ENCODE measurements around the gene GAMT. TPM values are rescaled to one million over a fixed set of nuclear protein-coding genes. Genes with fewer than 3 reads are reported as not detected.
A peak's percentile ranks its signal among the peaks of the same experiment; 100 is the strongest.

GAMT gene
- total RNA-seq, 1 donor from 2014 or later = 48.1 TPM

- DNase-seq (ENCODE audit: low spot score) (no peak), ATAC-seq (no peak)
- intact Hi-C loops (cut with DNase I) = no loop called here
Measured at GRCh38 chr19:1360126-1360817, 41.1 kb downstream of the GAMT start.

DNA sequence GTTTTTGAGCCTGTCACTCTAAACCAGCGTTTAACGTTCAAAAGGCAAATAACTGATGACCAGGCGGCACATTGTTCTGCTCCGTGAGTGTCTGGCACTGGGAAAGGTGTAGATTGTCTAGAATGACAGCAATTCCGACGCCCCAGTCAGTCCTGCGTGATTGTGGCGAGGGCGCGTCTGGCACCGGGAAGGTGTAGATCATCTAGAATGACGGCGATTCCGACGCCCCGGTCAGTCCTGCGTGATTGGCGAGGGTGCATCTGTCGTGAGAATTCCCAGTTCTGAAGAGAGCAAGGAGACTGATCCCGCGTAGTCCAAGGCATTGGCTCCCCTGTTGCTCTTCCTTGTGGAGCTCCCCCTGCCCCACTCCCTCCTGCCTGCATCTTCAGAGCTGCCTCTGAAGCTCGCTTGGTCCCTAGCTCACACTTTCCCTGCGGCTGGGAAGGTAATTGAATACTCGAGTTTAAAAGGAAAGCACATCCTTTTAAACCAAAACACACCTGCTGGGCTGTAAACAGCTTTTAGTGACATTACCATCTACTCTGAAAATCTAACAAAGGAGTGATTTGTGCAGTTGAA lies 43.7 kb downstream of the GAMT start:
- DNase-seq (ENCODE audit: low spot score) = no peak
- intact Hi-C loops (cut with DNase I) = no loop called here

GRCh38 chr19:1356508-1356865 lies 44.9 kb downstream of the GAMT start:
- DNase-seq (ENCODE audit: low spot score) = no peak
- intact Hi-C loops (cut with DNase I) = no loop called here
- ATAC-seq = no peak

More for the DNA sequence above, 43.7 kb downstream of the GAMT start:
- ATAC-seq = no peak

DNA sequence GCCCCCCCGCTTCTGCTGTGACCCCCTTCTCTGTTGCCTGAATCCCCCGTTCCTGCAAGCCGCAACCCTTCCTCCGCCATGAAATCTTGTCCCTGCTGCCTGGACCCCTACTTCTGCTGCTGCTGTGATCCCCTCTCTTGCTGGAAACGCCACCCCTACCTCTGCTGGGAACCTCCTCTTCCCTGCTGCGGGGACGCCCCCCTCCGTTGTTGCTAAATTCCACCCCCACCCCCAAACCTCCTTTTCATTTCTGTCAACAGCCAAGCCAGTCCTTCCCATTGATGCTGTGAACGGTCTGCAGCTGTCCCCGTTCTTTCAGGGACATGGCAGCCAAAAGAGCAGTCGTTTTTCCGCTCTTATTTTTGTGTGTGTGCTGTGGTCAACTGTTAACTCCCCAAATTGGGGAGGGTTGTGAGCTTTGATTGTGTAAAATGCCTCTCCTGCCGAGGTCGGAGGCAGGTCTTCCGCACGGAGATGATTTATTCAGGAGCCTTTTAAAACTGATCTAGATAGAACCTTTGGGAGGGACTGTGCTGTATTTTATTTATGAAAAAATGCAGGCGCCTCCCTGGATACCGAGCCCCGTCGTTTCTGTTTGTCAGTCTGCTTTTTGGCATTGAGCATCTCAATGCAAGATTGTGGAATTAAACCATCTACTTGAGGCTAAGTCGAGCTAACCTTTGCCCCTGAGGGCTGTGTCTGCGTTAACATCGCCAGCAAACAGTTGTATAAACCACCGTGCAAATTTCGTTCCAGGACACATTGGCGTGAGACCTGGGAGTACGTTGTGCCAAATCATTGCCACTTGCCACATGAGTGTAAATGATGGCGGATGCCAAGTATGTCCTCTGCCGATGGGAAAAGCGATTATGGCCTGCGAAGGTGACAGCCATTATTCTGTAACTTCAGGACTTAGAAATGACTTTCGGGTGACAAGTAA lies 45.5 kb downstream of the GAMT start:
- DNase-seq (ENCODE audit: low spot score) = no peak
- ATAC-seq = peak; percentile 20
- intact Hi-C loops (cut with DNase I) = no loop called here

GRCh38 chr19:1354970-1355567 lies 46.3 kb downstream of the GAMT start:
- ATAC-seq = peak; percentile 54
- peak; percentile 72 for DNase-seq (ENCODE audit: low spot score)
- intact Hi-C loops (cut with DNase I) = no loop called here

DNA sequence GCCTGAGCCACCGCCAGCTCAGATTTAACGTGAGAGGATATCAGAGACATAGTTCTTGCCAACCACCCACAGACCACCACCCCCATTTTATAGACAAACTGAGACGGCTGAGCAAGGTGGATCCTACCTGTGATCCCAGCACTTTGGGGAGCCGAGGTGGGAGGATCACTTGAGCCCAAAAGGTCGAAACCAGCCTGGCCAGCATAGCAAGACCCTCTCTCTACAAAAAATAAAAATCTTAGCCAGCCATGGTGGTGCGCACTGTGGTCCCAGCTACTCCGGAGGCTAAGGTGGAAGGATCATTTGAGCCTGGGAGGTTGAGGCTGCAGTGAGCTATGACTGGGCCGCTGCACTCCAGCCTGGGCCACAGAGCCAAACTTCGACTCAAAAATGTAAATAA lies 48.2 kb downstream of the GAMT start:
- intact Hi-C loops (cut with DNase I) = no loop called here
- ATAC-seq (no peak), DNase-seq (ENCODE audit: low spot score) (no peak)

DNA sequence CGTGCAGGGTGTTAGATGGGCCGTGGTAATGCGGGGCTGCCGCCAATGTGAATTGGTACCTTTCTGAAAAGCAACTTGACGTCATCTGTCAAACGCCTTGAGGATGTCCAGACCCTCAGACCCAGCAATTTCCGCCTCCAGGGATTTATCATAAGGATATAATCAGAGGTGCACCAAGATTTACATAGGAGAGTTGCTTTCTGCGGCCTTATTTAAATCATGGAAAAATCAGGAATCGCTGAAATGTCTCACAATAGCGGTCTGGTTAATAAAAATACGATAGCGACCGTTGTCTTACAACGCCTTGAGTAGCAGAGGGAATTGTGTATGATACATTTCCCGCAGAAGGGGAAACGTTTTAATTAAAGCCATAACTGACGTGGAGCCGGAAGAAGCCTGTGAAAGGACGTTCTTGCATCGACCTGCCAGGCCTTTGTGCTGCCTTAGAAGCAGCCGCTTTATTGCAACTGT lies 49.9 kb downstream of the GAMT start:
- intact Hi-C loops (cut with DNase I) = no loop called here
- DNase-seq (ENCODE audit: low spot score) (no peak), ATAC-seq (no peak)

- no peak for ATAC-seq
- DNase-seq (ENCODE audit: low spot score) = no peak
- intact Hi-C loops (cut with DNase I) = no loop called here
Measured at GRCh38 chr19:1350867-1351266, 50.5 kb downstream of the GAMT start.

- DNase-seq (ENCODE audit: low spot score) = no peak
- ATAC-seq = no peak
- intact Hi-C loops (cut with DNase I) = no loop called here
Measured at GRCh38 chr19:1349211-1349610, 52.1 kb downstream of the GAMT start.

Other genes starting within 250 kb of the GAMT start
- 131 TPM for gene SBNO2, start 227.3 kb downstream of the GAMT start, total RNA-seq
- gene STK11, start 195.8 kb downstream of the GAMT start, total RNA-seq = 57.2 TPM
- gene CBARP, start 163.5 kb downstream of the GAMT start, total RNA-seq = 2.9 TPM
- 90.9 TPM for gene ATP5F1D, start 159.8 kb downstream of the GAMT start, total RNA-seq
- gene MIDN, start 153.0 kb downstream of the GAMT start, total RNA-seq = 117 TPM
- gene CIRBP, start 132.2 kb downstream of the GAMT start, total RNA-seq = 550 TPM
- 21.4 TPM for gene FAM174C, start 126.0 kb downstream of the GAMT start, total RNA-seq
- not detected for gene EFNA2, start 115.7 kb downstream of the GAMT start, total RNA-seq
- 57.5 TPM for gene NDUFS7, start 17.6 kb downstream of the GAMT start, total RNA-seq
- gene DAZAP1, start 6.0 kb upstream of the GAMT start, total RNA-seq = 75.7 TPM
- 753 TPM for gene RPS15, start 36.9 kb upstream of the GAMT start, total RNA-seq
- 6.0 TPM for gene APC2, start 48.6 kb upstream of the GAMT start, total RNA-seq
- 22.1 TPM for gene C19orf25, start 77.7 kb upstream of the GAMT start, total RNA-seq
- 2.5 TPM for gene PCSK4, start 88.8 kb upstream of the GAMT start, total RNA-seq
- gene REEP6, start 89.6 kb upstream of the GAMT start, total RNA-seq = 3.9 TPM
- 48.3 TPM for gene ADAMTSL5, start 111.5 kb upstream of the GAMT start, total RNA-seq
- gene PLK5, start 122.5 kb upstream of the GAMT start, total RNA-seq = 0.80 TPM
- gene MEX3D, start 166.8 kb upstream of the GAMT start, total RNA-seq = 27.1 TPM
- gene MBD3, start 191.3 kb upstream of the GAMT start, total RNA-seq = 48.1 TPM
- gene UQCR11, start 203.9 kb upstream of the GAMT start, total RNA-seq = 136 TPM